Measurements from ENCODE around the gene SAMD4B. TPM values are rescaled to one million over a fixed set of nuclear protein-coding genes. Genes with fewer than 3 reads are reported as not detected.

Gene SAMD4B
- total RNA-seq, 2 donors from 2014 or later: 52.8 to 75.1 TPM

DNA sequence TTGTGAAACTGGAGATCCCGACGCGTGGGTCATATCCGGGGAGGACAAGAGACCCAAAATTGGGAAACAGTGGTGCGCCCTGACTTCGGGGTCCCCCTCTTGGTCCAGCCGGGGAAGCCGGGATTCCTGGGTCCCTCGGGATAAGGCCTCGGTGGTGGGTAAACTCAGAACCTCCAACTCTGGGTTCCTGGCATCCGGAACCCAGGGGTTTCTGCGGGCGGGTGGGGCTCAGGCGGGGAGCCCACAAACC lies 65.1 kb downstream of the SAMD4B start:
- H3K4me1 Mint-ChIP-seq: peaks cover 25% of the 10 kb centered on the region

DNA sequence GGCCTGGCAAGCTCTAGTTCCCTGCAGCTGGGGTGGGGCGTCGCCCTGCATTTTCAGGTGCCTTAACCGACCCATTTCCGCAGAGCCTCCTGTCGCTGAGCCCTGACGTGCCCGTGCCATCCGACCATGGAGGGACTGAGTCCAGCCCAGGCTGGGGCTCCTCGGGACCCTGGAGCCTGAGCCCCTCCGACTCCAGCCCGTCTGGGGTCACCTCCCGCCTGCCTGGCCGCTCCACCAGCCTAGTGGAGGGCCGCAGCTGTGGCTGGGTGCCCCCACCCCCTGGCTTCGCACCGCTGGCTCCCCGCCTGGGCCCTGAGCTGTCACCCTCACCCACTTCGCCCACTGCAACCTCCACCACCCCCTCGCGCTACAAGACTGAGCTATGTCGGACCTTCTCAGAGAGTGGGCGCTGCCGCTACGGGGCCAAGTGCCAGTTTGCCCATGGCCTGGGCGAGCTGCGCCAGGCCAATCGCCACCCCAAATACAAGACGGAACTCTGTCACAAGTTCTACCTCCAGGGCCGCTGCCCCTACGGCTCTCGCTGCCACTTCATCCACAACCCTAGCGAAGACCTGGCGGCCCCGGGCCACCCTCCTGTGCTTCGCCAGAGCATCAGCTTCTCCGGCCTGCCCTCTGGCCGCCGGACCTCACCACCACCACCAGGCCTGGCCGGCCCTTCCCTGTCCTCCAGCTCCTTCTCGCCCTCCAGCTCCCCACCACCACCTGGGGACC lies 65.6 kb downstream of the SAMD4B start:
- peaks cover 25% of the 10 kb centered on the region for H3K4me1 Mint-ChIP-seq
- no peak for ATAC-seq (replicated peaks)

More for the DNA sequence above, 65.1 kb downstream of the SAMD4B start:
- peak overlapping the region; percentile 100 for H3K27ac Mint-ChIP-seq
- no peak for ATAC-seq (replicated peaks)
- peak overlapping the region; percentile 91 for H3K4me3 Mint-ChIP-seq
- H3K27me3 Mint-ChIP-seq: no peaks in the 10 kb centered on the region
- peaks cover 73% of the 10 kb centered on the region for H3K36me3 Mint-ChIP-seq (ENCODE audit: low read depth)
- no peaks in the 10 kb centered on the region for H3K9me3 Mint-ChIP-seq

DNA sequence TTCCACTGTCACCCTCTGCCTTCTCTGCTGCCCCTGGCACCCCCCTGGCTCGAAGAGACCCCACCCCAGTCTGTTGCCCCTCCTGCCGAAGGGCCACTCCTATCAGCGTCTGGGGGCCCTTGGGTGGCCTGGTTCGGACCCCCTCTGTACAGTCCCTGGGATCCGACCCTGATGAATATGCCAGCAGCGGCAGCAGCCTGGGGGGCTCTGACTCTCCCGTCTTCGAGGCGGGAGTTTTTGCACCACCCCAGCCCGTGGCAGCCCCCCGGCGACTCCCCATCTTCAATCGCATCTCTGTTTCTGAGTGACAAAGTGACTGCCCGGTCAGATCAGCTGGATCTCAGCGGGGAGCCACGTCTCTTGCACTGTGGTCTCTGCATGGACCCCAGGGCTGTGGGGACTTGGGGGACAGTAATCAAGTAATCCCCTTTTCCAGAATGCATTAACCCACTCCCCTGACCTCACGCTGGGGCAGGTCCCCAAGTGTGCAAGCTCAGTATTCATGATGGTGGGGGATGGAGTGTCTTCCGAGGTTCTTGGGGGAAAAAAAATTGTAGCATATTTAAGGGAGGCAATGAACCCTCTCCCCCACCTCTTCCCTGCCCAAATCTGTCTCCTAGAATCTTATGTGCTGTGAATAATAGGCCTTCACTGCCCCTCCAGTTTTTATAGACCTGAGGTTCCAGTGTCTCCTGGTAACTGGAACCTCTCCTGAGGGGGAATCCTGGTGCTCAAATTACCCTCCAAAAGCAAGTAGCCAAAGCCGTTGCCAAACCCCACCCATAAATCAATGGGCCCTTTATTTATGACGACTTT lies 66.4 kb downstream of the SAMD4B start:
- H3K27me3 Mint-ChIP-seq: no peaks in the 10 kb centered on the region
- no peaks in the 10 kb centered on the region for H3K9me3 Mint-ChIP-seq
- peaks cover 68% of the 10 kb centered on the region for H3K36me3 Mint-ChIP-seq (ENCODE audit: low read depth)
- no peak for ATAC-seq (replicated peaks)
- peak overlapping the region; percentile 100 for H3K27ac Mint-ChIP-seq
- peaks cover 25% of the 10 kb centered on the region for H3K4me1 Mint-ChIP-seq
- H3K4me3 Mint-ChIP-seq: peak overlapping the region; percentile 91

More for the DNA sequence above, 65.6 kb downstream of the SAMD4B start:
- Mint-ChIP-seq H3K27ac (peak overlapping the region; percentile 100), H3K4me3 (peak overlapping the region; percentile 91), H3K27me3 (no peaks in the 10 kb centered on the region), H3K36me3 (ENCODE audit: low read depth) (peaks cover 70% of the 10 kb centered on the region), H3K9me3 (no peaks in the 10 kb centered on the region)

DNA sequence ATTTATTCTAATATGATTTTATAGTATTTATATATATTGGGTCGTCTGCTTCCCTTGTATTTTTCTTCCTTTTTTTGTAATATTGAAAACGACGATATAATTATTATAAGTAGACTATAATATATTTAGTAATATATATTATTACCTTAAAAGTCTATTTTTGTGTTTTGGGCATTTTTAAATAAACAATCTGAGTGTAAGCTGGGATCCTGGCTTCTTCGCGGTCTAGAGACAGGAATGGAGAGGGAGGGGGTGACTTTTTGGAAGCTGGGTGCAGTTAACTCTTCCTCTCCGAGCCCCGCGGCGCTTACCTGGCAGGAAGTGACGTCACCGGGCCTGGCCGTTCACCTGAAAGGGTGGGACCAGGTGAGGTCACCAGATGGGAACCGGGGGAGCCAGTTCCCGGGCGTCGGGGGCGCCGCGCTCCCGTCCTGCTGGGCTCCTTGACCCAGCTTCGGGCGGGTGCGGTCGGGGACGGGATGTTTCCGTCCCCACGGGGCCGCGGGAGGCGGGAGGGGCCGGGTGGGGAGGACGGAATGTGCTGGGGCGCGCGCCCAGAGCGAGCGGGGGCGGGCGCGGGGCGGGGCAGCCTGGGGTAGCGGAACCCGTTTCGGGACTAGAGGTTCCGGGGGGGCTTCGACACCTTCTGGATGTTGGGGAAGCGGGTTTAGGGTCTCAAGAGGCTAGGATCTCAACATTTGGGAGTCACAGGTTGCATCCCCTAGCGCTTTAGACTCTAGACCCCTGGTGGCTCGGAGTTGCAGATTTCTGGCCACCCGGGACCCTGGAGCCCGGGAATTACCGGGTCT lies 67.2 kb downstream of the SAMD4B start:
- Mint-ChIP-seq H3K4me1 (peaks cover 32% of the 10 kb centered on the region), H3K4me3 (peak overlapping the region; percentile 91), H3K9me3 (no peaks in the 10 kb centered on the region), H3K36me3 (ENCODE audit: low read depth) (peaks cover 76% of the 10 kb centered on the region), H3K27ac (peak overlapping the region; percentile 100), H3K27me3 (no peaks in the 10 kb centered on the region)
- peak; percentile 19 for ATAC-seq (replicated peaks)

- Mint-ChIP-seq H3K27ac (peak overlapping the region; percentile 100), H3K4me1 (peaks cover 37% of the 10 kb centered on the region), H3K27me3 (no peaks in the 10 kb centered on the region), H3K9me3 (no peaks in the 10 kb centered on the region), H3K36me3 (ENCODE audit: low read depth) (peaks cover 82% of the 10 kb centered on the region), H3K4me3 (peak overlapping the region; percentile 91)
- ATAC-seq (replicated peaks): peak; percentile 36
Measured at GRCh38 chr19:39410017-39410830, 68.0 kb downstream of the SAMD4B start.

- Mint-ChIP-seq H3K27me3 (no peaks in the 10 kb centered on the region), H3K9me3 (no peaks in the 10 kb centered on the region), H3K4me3 (peak overlapping the region; percentile 91), H3K36me3 (ENCODE audit: low read depth) (peaks cover 84% of the 10 kb centered on the region), H3K4me1 (peaks cover 37% of the 10 kb centered on the region), H3K27ac (peak overlapping the region; percentile 100)
- ATAC-seq (replicated peaks): no peak
Measured at GRCh38 chr19:39410831-39411080, 68.5 kb downstream of the SAMD4B start.

DNA sequence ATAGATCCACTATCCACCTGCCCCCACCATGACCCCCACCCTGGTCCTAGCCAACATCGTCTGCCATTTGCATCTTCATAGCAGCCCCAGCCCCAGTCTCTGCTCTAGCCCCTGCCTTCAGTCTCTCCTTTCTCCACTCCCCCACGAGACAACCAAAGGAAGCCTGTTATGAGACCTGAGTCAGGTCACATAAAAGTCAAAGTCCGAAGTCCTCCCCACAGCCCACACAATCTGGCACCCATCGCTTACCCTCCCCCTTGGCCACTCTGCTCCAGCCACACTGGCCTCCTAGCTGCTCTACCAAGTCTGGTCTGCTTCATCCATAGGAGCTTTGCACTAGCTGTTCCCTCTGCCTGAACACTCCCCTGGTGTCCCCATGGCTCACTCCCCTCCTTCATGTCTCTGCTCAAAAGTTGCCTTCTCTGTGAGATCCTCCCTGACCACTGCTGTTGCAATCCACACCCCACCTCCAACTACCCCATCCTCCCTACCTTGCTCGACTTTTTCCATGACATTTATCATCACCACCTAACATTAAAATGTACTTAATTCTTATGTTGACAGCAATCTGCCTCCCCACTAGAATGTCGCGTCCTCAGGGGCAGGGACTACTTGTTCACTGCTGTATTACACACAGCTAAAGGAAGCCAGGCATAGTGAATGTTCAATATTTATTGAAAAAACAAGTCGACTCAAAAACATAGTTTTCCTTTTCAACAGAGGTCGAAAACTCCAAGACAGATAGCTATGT lies 69.0 kb downstream of the SAMD4B start:
- Mint-ChIP-seq H3K27ac (peak overlapping the region; percentile 100), H3K4me3 (peak overlapping the region; percentile 91), H3K4me1 (peaks cover 34% of the 10 kb centered on the region), H3K36me3 (ENCODE audit: low read depth) (peaks cover 80% of the 10 kb centered on the region), H3K9me3 (no peaks in the 10 kb centered on the region), H3K27me3 (no peaks in the 10 kb centered on the region)
- no peak for ATAC-seq (replicated peaks)

DNA sequence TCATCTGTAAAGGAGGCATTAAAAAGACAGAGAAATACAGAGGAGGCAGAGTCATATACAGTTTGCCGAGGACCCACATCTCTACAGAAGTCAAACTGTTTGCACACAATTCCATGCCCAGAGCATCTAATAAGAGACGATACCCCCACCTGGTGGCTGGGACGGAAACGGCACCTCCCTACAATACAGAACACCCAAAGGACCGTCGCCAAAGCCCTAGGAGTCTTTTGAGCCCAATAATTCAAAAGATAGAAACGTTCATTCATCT lies 69.5 kb downstream of the SAMD4B start:
- Mint-ChIP-seq H3K27me3 (no peaks in the 10 kb centered on the region), H3K4me1 (peaks cover 31% of the 10 kb centered on the region)

GRCh38 chr19:39412100-39412866 lies 70.1 kb downstream of the SAMD4B start, which contains the start of gene PLEKHG2:
PLEKHG2 (plus strand) TSS chr19:39412669; CDS start chr19:39414087, 1,418 bp downstream.
- Mint-ChIP-seq H3K27ac (peak within 1 kb of the TSS; percentile 100), H3K9me3 (no peaks in the 10 kb centered on the region), H3K27me3 (no peaks in the 10 kb centered on the region), H3K36me3 (ENCODE audit: low read depth) (peaks cover 72% of the 10 kb centered on the region), H3K4me3 (peak within 1 kb of the TSS; percentile 91), H3K4me1 (peaks cover 31% of the 10 kb centered on the region)
- ATAC-seq (replicated peaks): peak; percentile 71

More for the DNA sequence above, 69.5 kb downstream of the SAMD4B start:
- no peaks in the 10 kb centered on the region for H3K9me3 Mint-ChIP-seq
- H3K4me3 Mint-ChIP-seq: peak overlapping the region; percentile 91
- peak; percentile 54 for ATAC-seq (replicated peaks)
- peaks cover 75% of the 10 kb centered on the region for H3K36me3 Mint-ChIP-seq (ENCODE audit: low read depth)
- H3K27ac Mint-ChIP-seq: peak overlapping the region; percentile 100

GRCh38 chr19:39412867-39413271 lies 70.6 kb downstream of the SAMD4B start:
- Mint-ChIP-seq H3K9me3 (no peaks in the 10 kb centered on the region), H3K27ac (peak overlapping the region; percentile 100)
- ATAC-seq (replicated peaks): no peak

DNA sequence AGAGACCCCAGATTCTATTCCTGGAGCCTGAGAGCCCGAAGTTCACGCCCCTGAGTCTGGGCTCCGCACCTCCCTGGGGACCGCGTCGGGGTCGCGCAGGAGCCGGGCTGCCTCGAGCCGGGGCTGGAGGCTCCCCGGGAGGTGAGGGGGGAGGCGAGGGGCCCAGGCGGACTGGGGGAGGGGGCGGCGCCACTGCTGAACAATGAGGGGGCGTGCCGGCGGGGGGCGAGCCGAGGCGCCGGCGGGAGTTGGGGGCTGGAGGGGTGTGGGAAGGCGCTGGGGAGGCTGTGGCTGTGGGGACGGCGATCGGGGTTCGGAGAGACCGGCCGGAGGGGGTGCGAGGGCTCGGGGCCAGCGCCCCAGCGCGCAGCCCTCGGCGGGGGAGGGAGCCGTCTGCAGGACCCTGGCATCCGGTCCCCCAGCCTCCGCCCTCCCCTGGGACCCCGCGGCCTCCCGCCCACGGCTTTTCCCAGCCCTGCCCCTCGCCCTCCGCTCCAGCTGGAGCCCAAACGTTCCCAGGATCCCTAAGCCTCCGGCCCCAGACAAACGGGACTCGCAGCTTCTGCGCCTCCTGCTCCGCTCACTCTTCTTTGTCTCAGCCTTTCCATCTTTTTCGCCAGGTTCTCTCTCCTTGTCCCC lies 71.2 kb downstream of the SAMD4B start:
- no peaks in the 10 kb centered on the region for H3K27me3 Mint-ChIP-seq
- peaks cover 31% of the 10 kb centered on the region for H3K4me1 Mint-ChIP-seq
- peaks cover 72% of the 10 kb centered on the region for H3K36me3 Mint-ChIP-seq (ENCODE audit: low read depth)
- H3K9me3 Mint-ChIP-seq: no peaks in the 10 kb centered on the region
- H3K27ac Mint-ChIP-seq: peak overlapping the region; percentile 100
- ATAC-seq (replicated peaks): no peak
- H3K4me3 Mint-ChIP-seq: peak overlapping the region; percentile 91

More at GRCh38 chr19:39412867-39413271, 70.6 kb downstream of the SAMD4B start:
- Mint-ChIP-seq H3K4me3 (peak overlapping the region; percentile 91), H3K4me1 (peaks cover 31% of the 10 kb centered on the region), H3K36me3 (ENCODE audit: low read depth) (peaks cover 72% of the 10 kb centered on the region), H3K27me3 (no peaks in the 10 kb centered on the region)

DNA sequence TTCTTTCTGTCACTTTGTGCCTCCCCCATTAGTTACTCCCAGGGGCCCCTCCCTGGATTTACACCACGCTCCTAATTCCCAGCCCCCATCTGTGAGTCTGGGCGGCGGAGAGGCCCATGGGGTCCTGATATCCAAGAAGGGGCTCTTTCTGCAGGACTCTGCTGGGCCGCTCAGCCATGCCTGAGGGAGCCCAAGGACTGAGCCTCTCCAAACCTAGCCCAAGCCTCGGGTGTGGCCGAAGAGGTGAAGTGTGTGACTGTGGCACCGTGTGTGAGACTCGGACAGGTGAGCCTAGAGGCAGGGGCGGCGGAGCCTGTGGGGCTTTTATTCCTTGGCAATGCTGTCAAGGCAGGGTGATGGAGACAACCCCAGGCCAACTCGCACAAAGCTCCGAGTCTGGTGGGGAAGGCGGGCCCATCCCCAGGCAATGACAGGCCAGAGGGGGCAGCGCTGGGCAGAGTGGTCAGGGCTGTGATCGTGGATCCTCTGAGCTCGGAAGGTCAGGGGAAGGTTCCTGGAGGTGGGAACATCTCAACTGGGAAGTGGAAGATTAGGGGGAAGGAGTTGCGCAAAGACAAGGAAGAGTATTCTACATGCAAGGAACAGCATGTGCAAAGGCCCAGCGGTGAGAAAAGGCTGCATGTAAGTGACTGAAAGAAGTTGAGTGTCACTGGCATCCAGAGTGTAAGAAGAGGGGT lies 71.8 kb downstream of the SAMD4B start:
- Mint-ChIP-seq H3K27ac (peak overlapping the region; percentile 96), H3K27me3 (no peaks in the 10 kb centered on the region), H3K4me1 (peaks cover 31% of the 10 kb centered on the region), H3K9me3 (no peaks in the 10 kb centered on the region), H3K36me3 (ENCODE audit: low read depth) (peaks cover 72% of the 10 kb centered on the region), H3K4me3 (peak overlapping the region; percentile 91)
- ATAC-seq (replicated peaks): no peak
